Measurements from ENCODE around the gene SLC39A10.
"Not testable (repeated sequence)": the region's sequence is repeated elsewhere in the genome, so short reads cannot be mapped to it uniquely, and the experiment has no call there.

Gene SLC39A10

DNA sequence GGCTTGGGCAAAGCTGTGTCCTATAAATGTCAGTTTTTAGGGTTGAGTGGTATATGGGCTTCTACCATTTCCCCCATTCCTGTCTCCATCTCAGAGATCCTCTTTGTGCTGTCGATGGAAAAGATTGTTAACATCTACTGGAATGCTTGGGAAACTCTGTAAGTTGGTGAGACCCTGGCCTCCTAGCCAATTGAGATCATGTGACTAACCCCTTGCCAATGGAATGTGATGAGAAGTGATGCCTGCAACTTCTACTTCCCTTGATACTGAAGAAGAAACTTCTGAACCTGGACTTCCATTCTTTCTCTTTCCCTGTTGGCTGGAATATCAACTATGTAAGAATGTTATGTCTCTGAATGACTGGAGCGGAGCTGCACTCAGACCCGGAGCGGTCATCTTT lies 14.5 kb downstream of the SLC39A10 start:
- DNase-seq = no peak

DNA sequence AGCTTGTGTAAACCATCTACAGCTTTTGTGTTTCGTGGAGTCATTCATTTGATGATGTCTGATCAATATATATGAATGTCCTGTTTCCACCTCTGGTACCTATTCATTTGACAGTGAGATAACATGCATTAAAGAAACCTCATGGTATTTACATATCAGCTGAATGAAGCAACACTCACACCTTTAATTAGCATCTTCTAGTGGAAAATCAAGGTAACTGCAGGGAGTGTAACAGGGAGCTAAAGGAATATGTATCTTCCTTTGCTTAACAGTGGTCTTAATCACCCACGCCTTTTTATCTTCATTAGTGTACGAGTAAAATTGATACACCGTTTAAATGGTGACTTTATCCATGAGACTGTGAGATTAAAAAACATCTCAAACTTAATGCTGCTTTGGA lies 15.6 kb downstream of the SLC39A10 start:
- DNase-seq = no peak

DNA sequence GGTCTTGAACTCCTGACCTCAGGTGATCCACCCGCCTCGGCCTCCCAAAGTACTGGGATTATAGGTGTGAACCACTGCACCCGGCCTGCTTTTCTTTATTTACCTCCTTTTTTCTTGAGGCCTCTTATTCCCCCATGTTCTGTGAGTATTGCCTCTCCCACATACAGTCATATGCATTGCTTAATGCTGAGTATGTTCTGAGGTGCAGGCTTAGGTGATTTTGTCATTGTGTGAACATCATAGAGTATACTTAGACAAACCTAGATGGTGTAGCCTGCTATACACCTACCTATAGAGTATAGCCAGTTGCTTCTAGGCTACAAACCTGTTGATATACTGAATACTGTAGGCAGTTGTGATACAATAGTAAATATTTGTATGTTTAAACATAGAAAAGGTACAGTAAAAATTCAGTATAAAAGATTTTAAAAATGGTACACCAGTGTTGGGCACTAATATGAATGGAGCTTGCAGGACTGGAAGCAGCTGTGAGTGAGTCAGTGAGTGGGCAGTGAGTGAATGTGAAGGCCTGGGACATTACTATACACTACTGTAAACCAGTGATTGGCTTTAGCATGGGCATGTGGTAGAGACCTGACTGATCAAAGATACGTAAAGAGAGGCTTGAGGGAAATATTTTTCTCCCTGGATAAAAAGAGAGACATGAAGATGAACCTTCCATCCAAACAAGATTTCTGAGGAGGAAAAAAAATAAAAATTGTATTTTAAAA lies 17.6 kb downstream of the SLC39A10 start:
- DNase-seq = no peak

DNA sequence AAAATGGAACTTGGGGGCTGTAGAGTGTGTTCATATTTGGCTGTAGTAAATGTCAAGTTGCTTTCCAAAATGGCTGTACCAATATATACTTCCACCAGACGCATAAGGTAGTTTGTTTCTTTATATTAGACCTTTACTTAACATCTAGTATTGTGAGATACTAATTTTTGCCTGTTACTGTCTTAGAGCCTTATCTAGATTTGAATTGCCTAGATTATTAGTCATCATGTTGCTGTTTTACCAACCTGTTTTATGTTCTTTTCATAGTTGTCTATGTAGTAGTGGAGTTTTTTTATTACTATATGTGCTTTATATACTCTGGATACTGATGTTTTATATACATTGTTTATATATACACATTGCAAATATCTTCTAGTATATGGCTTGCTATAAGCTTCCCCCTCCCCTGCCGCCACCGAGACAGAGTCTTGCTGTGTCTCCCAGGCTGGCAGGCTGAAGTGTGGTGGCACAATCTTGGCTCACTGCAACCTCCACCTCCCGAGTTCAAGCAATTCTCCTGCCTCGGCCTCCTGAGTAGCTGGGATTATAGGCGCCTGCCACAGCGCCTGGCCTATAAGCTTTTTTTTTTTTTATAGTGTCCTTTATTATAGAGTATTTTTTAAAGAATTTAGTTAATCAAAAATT lies 18.9 kb downstream of the SLC39A10 start:
- no peak for DNase-seq

DNA sequence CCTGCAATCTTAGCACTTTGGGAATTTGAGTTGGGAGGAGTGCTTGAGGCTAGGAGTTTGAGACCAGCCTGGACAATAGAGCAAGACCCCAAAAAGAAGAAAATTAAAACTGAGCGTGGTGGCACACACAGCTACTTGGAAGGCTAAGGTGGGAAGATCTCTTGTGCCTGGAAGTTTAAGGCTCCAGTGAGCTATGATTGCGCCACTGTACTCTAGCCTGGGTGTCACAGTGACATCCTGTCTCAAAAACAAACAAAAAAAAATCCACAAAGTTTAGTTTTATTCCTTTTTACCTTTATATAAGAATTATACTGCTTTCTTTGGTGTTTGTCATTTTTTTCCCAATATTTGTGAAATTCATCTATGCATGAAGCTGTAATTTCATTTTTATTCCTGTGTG lies 20.3 kb downstream of the SLC39A10 start:
- no peak for DNase-seq

DNA sequence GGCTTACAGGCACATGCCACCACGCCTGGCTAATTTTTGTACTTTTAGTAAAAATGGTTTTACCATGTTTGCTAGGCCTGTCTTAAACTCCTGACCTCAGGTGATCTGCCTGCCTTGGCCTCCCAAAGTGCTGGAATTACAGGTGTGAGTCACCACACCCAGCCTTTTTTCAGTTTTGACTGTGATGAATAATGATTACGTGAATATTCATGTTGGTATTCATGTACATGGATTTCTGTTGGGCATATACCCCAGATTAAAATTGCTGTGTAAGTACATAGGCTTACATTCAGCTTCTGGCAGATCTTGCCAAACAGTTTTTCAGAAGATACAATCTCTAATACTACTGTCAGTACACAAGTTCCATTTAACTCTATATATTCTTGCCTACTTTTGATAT lies 20.9 kb downstream of the SLC39A10 start:
- no peak for DNase-seq

DNA sequence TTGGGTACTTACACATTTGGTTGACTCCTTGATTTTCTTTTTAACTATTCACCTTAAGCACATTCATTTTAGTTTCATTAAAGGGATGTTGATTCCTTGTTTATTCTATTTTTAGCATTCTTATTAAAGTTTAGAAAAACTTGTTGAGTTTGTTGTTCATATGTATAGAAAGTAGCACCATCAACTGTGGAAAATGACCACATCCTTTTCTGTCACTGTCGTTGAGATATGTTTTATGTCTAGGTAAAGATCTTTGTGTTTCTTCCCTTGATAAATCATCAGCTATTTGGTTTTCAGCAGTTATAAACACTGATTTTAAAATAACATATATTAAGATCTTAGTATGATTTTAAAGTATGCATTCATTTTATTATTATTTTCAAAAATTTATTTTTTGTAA lies 25.1 kb downstream of the SLC39A10 start:
- no peak for DNase-seq

DNA sequence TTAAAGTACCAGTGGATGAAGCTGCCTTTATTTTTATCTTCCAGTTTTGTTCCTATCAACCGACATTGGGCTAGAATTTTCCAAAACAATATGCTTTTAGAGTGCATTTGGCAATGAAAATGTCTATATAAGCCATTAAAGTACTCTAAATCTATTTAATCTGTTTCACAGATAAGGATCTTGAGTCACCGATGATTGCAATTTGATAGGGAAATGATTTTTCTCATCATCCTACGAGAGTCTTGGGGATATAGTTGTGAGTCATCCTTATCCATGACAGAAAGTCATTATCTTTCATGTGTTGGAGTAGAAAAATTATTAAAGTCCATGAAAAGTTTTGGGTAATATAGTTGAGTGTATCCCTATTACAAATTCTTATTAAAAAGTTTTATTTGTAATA lies 26.1 kb downstream of the SLC39A10 start:
- DNase-seq = no peak

DNA sequence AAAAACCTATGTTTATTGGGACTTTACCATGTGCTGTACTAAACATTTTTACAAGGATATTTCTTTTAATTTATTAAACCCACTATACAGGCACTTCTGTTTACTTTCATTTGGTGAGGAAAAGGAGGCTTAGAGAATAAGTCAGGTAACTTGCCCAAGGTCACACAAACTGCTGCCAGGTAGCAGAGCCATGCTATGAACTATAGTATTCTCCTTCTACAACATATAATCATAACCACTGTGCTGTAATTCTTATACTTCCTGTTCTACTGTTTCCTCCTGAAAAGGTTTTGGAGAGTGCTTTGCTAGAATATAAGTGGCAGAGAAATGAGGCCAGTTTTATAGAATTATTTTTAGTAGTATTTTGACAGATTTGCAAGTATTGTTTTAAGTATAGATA lies 29.5 kb downstream of the SLC39A10 start:
- DNase-seq = no peak

DNA sequence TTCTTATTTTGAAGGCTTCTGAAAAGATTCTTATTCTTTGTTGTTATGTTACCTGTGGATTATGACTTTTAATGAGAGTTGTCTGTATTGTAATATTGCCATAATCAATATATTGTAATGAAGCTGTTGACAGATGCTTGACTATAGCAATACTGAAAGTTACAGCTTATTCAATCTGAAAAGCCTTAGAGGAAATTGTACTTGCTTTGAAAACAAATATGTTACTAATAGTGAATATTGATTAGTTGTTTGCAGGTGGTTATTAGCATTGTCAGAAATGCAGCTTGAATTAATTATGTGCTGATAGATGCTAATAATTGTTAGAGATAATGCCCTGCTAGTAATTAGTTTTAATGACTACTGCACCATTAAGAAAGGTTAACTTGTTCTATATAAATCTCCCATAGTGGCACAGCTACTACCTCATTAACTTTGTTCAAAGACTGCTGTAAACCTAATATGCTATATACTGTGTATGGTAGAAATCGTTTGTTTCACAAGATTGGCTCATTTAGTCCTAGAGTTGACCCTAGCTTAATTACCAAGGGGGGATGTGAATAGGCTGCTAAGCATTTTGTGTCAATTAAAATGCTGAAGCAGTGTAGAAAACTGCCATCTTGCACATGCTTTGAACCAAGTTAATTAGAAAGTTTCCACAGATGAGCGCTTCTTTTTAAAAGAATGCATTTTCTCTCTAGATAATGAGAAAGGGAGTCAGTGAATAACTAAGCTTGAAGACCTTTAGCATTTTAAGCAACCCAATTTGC lies 30.5 kb downstream of the SLC39A10 start:
- DNase-seq = no peak

DNA sequence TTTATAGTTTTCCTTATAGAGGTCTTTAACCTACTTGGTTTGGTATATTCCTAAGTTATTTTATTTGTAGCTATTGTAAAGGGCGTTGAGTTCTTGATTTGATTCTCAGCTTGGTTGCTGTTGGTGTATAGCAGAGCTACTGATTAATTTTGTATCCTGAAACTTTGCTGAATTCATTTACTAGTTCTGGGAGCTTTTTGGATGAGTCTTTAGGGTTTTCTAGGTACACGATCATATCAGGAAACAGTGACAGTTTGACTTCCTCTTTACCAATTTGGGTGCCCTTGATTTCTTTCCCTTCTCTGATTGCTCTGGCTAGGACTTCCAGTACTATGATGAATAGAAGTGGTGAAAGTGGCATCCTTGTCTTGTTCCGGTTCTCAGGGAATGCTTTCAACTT lies 35.5 kb downstream of the SLC39A10 start:
- DNase-seq = not testable (repeated sequence)

DNA sequence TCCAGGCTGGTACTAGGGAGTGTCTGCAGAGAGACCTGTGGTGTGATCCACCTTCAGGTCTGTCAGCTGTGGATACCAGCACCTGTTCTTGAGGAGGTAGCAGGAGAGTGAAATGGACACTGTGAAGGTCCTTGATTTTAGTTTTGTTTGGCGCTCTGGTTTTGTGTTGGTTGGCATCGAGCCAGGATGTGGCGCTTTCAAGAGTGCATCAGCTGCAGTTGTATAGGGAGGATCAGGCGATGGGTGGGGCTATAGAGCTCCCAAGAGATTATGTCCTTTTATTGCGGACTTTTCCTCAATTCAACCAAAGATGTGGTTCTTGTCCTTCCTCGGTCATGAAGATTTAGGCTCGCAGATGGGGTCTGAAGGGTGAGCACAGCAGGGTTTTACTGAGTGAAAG lies 37.5 kb downstream of the SLC39A10 start:
- DNase-seq = no peak

DNA sequence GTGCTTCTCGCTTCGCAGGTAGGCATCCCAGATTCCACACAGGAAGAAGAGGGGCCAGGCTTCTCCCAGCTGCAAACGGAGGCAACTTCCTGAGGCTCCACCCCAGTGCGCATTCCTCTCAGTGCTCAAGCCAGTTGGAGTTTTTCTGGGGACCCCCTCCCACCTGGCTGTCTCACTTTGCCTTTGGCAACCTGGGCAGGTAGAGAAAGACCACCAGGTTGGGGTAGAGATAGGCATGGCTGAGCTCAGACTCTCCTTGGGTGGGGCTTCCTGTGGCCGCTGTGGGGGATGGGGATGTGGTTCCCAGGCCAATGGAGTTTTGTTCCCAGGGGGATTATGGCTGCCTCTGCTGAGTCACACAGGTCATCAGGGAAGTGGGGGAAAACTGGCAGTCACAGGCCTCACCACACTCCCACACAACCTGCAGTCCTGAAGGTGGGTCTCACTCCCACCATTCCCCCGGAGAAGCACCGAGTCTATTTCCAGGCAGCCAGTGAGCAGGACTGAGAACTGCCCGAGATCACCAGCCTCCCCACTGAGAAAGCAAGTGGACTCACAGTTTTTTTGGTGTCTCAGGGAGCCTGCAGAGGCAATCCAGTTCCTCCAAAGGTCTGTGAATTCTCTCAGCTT lies 38.1 kb downstream of the SLC39A10 start:
- DNase-seq = no peak

DNA sequence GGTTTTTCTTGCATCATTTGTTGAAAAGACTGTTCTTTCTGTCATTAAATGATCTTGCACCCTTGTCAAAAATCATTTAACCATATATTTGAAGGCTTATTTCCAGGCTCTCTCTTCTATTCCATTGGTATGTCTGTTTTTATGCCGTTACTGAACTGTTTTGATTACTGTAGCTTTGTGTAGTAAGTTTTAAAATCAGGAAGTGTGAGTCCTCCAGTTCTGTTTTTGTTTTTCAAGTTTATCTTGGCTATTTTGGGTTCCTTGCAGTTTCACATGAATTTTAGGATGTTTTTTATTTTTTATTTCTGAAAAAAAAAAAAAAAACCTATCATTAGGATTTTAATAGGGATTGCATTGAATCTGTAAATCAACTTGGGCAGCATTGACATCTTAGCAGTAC lies 39.0 kb downstream of the SLC39A10 start:
- no peak for DNase-seq

DNA sequence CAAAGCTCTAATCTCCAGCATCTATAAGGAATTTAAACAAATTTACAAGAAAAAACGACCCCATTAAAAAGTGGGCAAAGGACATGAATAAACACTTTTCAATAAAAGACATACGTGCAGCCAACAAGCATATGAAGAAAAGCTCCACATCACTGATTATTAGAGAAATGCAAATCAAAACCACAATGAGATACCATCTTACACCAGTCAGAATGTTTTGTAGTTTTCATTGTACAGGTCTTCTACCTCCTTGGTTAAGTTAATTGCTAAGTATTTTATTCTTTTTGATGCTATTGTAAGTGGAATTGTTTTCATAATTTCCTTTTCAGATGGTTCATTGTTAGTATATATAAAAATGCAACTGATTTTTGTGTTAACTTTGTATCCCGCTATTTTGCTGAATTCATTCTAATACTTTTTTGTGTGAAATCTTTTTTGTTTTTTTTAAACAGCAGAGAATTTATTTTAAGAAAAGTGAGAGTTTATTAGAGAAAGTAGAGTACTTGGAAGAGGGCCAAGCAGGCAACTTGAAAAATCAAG lies 40.7 kb downstream of the SLC39A10 start:
- no peak for DNase-seq

DNA sequence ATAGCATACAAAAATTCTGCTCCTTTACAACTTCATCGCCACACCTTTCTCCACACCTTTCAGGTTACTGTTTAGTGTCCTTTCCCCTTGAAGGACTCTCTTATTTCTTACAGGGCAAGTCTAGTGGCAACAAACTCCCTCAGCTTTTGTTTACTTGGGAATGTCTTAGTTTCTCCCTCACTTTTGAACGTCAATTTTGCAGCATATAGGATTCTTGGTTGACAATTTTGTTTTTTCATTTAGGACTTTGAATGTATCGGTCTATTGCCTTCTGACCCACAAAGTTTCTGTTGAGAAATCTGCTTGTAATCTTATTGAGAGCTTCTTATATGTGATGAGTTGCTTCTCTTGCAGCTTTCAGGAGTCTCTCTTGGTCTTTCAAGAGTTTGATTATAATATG lies 43.5 kb downstream of the SLC39A10 start:
- DNase-seq = no peak

DNA sequence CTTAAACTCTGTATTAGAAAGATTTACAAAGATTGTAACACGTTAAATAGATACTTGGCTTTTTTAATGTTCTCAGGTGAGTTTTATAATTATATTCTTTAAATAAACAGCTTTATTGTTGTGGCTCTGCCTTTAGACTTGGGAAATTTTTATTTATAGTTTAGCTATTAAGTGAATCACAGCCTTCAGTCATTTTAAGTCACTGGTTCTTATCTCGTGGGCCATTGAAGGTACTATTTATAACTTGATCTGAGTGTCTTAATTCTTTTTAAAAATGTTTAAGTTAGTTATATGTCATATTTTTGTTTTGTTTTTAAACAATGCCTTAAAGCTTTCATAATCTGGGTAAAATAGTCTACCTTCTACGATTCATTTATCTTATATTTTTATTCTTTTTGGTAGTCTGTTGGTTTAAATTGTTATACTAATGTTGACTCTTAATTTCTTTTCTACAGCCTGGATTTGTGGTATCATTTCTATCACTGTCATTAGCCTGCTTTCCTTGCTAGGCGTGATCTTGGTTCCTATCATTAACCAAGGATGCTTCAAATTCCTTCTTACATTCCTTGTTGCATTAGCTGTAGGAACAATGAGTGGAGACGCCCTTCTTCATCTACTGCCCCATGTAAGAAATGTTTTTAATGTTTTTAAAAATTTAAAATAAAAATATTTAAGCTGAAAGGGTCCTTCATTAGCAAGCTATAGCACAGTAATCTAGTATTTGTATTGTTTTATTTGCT lies 49.3 kb downstream of the SLC39A10 start:
- no peak for DNase-seq

DNA sequence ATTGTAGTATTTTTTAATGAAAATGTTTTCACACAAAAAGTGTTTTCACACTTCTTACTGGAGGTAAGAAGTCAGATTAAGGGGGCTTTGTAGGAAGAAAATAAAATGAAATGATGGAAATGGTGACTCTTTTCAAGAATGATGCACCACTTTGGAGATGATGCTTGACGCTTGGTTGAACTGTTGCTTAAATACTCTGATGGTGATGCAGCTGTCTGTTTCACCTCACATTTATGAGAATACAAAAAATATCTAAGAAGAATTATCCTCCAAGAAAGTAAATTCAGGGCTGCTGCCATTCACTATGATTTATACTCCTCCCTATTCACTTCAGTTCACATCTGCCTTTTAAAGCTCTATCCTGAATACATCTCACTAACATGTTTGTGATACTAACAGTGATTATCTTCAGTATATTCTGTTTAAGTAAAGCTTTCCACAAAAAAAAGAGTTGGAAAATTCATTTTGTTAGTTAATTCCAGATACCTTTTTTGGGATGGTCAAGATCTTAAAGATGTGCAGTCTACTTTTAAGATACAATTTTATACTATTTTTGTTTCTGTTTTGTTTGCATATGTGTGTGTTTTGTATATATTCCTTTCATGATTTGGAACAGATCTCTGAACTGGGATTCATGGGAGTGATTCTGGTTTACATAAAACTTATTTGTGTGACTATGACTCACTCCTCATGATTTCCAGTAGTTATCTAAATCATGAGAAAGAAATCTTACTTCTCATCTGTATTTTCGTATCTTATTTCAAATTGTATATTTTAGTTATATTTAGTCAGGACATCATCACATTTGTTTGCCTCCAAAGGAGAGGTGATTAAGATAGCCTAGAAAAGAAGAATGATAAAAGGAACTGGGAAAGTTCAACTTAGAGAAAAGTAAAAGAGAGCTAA lies 53.1 kb downstream of the SLC39A10 start:
- no peak for DNase-seq

DNA sequence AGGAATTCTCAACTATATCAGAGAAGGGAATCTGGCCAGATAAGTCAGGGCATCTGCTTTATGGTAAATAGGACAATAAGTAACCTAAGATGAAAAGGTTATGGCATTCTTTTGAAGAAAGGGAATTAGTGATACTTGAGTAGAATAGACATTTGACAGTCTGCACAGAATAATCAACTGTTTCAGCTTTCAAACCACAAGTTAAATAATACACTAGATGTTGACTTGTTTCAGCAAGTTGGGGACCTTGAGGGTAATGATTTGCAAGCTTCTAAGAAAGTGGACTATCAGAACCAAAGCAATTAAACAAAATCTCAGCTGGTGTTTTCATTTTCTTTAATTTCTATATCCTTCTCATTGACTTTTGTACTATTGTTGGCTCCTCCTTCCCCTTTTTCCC lies 54.5 kb downstream of the SLC39A10 start:
- DNase-seq = no peak

DNA sequence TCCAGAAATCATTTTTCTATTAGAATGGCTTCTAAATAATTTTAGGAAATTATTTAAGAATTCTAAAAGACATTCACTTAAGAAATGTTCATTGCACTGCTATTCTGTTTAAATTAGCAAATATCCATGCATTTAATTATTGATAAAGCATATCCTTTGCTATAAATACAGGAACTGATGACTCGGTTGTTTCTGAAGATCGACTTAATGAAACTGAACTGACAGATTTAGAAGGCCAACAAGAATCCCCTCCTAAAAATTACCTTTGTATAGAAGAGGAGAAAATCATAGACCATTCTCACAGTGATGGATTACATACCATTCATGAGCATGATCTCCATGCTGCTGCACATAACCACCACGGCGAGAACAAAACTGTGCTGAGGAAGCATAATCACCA lies 59.4 kb downstream of the SLC39A10 start:
- no peak for DNase-seq
